ENCODE measurements around the gene NSD1. TPM values are rescaled to one million over a fixed set of nuclear protein-coding genes. Genes with fewer than 3 reads are reported as not detected.

NSD1 gene
- polyA plus RNA-seq, 1 donor from 2014 or later, result 12.8 TPM

GRCh38 chr5:177130211-177131018 is 3.2 kb upstream of the NSD1 start:
- H3K36me3 ChIP-seq (ENCODE audit: insufficient read depth, low read length), result no peaks in the 10 kb centered on the region
- no peak overlapping the region for H3K4me3 ChIP-seq (ENCODE audit: low read length)
- no peaks in the 10 kb centered on the region for H3K9me2 ChIP-seq (ENCODE audit: insufficient read depth, low read length)
- H3K27me3 ChIP-seq (ENCODE audit: insufficient read depth, low read depth, low read length), result no peaks in the 10 kb centered on the region
- no peak overlapping the region for H3K9ac ChIP-seq (ENCODE audit: low read length)
- H3K79me2 ChIP-seq (replicated peaks; ENCODE audit: insufficient read depth, low read length), result no peaks in the 10 kb centered on the region
- H2AFZ ChIP-seq (ENCODE audit: low read depth, low read length), result no peak overlapping the region
- no peaks in the 10 kb centered on the region for H3K9me3 ChIP-seq (ENCODE audit: low read length)
- TF ChIP-seq MXI1 (conservative IDR thresholded peaks at IDR 0.05; ENCODE audit: poor library complexity, severe bottlenecking), result no peak
- no peak for TF ChIP-seq REST (IDR thresholded peaks at IDR 0.05; ENCODE audit: borderline replicate concordance)
- no peak for TF ChIP-seq RAD21 (conservative IDR thresholded peaks at IDR 0.05)
- no peak for TF ChIP-seq SMC3 (conservative IDR thresholded peaks at IDR 0.05; ENCODE audit: poor library complexity)
- no peak for TF ChIP-seq EP300 (conservative IDR thresholded peaks at IDR 0.05; ENCODE audit: poor library complexity, severe bottlenecking)
- no peak for TF ChIP-seq EZH2 (IDR thresholded peaks at IDR 0.05; ENCODE audit: borderline replicate concordance, insufficient read depth, low read length, poor library complexity, severe bottlenecking)
- TF ChIP-seq TAF1 (IDR thresholded peaks at IDR 0.05; ENCODE audit: low read depth), result no peak
- no peak for TF ChIP-seq CTCF (IDR thresholded peaks at IDR 0.05; ENCODE audit: poor library complexity, severe bottlenecking)
- no peak for TF ChIP-seq POLR2AphosphoS5 (IDR thresholded peaks at IDR 0.05)
- no peaks in the 10 kb centered on the region for H3F3A ChIP-seq (ENCODE audit: insufficient read depth, low read length, poor library complexity, severe bottlenecking)
- H3K27ac ChIP-seq (ENCODE audit: low read length), result no peak overlapping the region
- no peaks in the 10 kb centered on the region for H4K20me1 ChIP-seq (ENCODE audit: insufficient read depth)
- H3K4me2 ChIP-seq (ENCODE audit: low read length), result no peak overlapping the region

GRCh38 chr5:177131019-177131320 is 2.6 kb upstream of the NSD1 start:
- no peak overlapping the region for H3K9ac ChIP-seq (ENCODE audit: low read length)
- no peaks in the 10 kb centered on the region for H3K9me2 ChIP-seq (ENCODE audit: insufficient read depth, low read length)
- H3K4me3 ChIP-seq (ENCODE audit: low read length), result no peak overlapping the region
- no peaks in the 10 kb centered on the region for H3K79me2 ChIP-seq (replicated peaks; ENCODE audit: insufficient read depth, low read length)
- H3K27me3 ChIP-seq (ENCODE audit: insufficient read depth, low read depth, low read length), result no peaks in the 10 kb centered on the region
- no peaks in the 10 kb centered on the region for H3F3A ChIP-seq (ENCODE audit: insufficient read depth, low read length, poor library complexity, severe bottlenecking)
- TF ChIP-seq EP300 (conservative IDR thresholded peaks at IDR 0.05; ENCODE audit: poor library complexity, severe bottlenecking), result no peak
- no peaks in the 10 kb centered on the region for H3K9me3 ChIP-seq (ENCODE audit: low read length)
- no peaks in the 10 kb centered on the region for H3K36me3 ChIP-seq (ENCODE audit: insufficient read depth, low read length)
- H2AFZ ChIP-seq (ENCODE audit: low read depth, low read length), result no peak overlapping the region
- no peak overlapping the region for H3K27ac ChIP-seq (ENCODE audit: low read length)
- no peaks in the 10 kb centered on the region for H4K20me1 ChIP-seq (ENCODE audit: insufficient read depth)
- no peak overlapping the region for H3K4me2 ChIP-seq (ENCODE audit: low read length)

Data from neural cell (in vitro differentiated cells).